Measurements from ENCODE around the gene EFCAB7. TPM values are rescaled to one million over a fixed set of nuclear protein-coding genes. Genes with fewer than 3 reads are reported as not detected.

Gene EFCAB7, protein sequence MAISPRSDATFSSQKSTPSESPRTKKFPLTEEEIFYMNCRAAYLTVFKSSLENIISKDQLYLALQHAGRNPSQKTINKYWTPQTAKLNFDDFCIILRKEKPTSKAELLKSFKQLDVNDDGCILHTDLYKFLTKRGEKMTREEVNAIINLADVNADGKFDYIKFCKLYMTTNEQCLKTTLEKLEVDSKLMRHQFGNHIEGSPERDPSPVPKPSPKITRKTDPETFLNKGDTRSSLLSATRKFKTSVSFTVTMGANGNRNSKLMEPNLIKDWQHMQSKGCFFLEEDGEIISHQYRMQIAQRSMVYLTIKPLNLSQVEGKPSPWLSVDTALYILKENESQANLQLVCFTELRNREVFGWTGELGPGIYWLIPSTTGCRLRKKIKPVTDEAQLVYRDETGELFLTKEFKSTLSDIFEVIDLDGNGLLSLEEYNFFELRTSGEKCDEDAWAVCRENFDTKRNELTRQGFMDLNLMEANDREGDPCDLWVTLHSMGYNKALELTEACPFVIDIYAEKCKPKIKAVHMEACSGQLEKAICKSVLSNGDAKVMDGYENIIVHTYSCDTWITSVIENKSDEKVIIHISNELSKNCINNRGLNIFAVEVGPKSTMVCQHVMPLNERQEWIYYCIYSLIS
- total RNA-seq (1 to 10 TPM; 6.5 to 8.1 (median 7.4) TPM), total RNA-seq (4.4 to 15.9 (median 10.2) reads per million in 29 experiments)
- 10.9 TPM for total RNA-seq (2013)

DNA sequence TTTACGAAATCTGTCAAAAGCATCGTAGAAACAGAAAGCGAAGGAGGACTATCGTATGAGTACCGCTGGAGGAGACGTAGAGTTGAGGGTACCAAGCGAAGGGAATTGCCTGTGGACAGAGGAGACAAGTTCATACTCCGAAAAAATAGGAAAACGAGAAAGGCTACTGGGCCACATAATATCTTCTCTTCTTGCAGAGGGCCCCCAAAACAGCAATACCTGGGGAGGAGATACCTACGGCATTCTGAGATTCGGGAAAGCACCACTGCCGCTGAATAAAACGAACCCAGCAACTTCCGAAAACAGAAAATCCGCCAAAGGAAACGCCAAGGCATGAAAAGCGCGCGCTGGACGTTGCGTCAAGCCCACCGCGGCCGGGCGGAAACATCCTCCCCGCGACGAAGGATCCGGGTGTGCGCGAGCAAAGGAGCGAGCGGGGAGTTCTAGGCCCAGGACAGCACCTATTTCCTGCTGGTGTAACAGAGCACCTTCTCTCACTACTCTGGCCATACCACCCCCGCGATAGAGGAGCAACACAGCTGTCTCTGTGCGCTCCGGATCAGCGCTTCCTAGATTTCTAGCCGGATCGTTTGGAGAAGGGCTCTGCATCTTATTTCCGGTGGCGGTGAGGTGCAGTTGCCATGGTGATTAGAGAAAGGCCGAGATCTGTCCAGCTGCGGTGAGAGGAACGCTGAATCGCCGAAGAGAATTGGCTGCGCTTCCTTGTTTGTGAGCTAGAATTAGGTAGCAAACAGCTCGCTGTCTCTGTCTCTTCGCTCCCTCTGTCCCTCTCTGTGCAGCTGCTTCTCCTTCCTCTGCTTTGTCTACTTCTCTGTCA is at the start of gene EFCAB7, which contains the start of gene ITGB3BP:
Gene EFCAB7, plus strand, starts transcription at position 635 of the 838 bp plus-strand sequence. CDS start 2,048 bp downstream, outside the sequence.
Gene ITGB3BP, minus strand, starts transcription at position 335 of the 838 bp plus-strand sequence. Its CDS starts 92 bp downstream, at position 243.
- H3K4me3 Mint-ChIP-seq, result peak within 1 kb of the TSS; percentile 89 to 91 (median 91)
- H3K4me1 ChIP-seq (ENCODE audit: control insufficient read depth in 1 of 2, extremely low read depth in 1 of 2, insufficient read depth in 2 of 2, low read length in 2 of 2), result peaks cover 3 to 12% of the 10 kb centered on the region in 2 experiments
- peak within 1 kb of the TSS; percentile 87 for H3K27ac ChIP-seq (ENCODE audit: low read length)
- no peaks in the 10 kb centered on the region for H3K9me3 ChIP-seq
- peak; percentile 86 to 92 (median 88) for ATAC-seq (replicated peaks in 1 of 4)
- peaks cover 3% of the 10 kb centered on the region for H3K36me3 Mint-ChIP-seq
- peak within 1 kb of the TSS; percentile 82 to 91 for H3K4me3 ChIP-seq (ENCODE audit: control insufficient read depth in 1 of 2, extremely low read depth in 1 of 2, low read length in 1 of 2)
- no peaks in the 10 kb centered on the region for H3K27me3 Mint-ChIP-seq
- 0% methylated on average over 39 of the region's 50 CpGs for WGBS (ENCODE audit: insufficient coverage)
- H3K27ac Mint-ChIP-seq, result peak within 1 kb of the TSS; percentile 95 to 97
- ChIA-PET POLR2A (interaction anchor here in 1 of 2 donors (0.6 kb wide), 1 partner anchor 1074 kb away, joined by 3 read pairs; no protein-coding TSS in a partner anchor), CTCF (interaction anchor here in 1 of 2 donors (2.1 kb wide), 1 partner anchor 14 kb away, joined by 6 read pairs; no protein-coding TSS in a partner anchor)
- peak; percentile 60 to 89 (median 77) for DNase-seq
- H3K27me3 ChIP-seq (replicated peaks in 1 of 2; ENCODE audit: control insufficient read depth in 2 of 2, extremely low read depth in 1 of 2, insufficient read depth in 2 of 2, low read length in 1 of 2), result no peaks in the 10 kb centered on the region
- H3K36me3 ChIP-seq (ENCODE audit: control insufficient read depth in 2 of 2, extremely low read depth in 1 of 2, insufficient read depth in 1 of 2, low read length in 1 of 2), result no peaks in the 10 kb centered on the region
- H3K9me3 Mint-ChIP-seq, result no peaks in the 10 kb centered on the region
- peaks cover 24 to 37% (median 32%) of the 10 kb centered on the region in 3 donors for H3K4me1 Mint-ChIP-seq

DNA sequence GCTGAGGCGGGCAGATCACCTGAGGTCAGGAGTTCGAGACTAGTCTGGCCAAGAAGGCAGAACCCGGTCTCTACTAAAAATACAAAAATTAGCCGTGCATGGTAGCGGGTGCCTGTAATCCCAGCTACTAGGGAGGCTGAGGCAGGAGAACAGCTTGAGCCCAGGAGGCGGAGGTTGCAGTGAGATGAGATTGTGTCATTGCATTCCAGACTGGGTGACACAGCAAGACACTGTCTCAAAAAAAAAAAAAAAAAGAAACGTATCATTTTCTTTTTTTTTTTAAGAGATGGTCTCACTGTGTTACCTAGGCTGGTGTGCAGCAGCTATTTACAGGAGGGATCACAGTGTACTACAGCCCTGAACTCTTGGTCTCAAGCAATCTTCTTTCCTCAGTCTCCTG is 47.6 kb upstream of the EFCAB7 start:
- Histone ChIP-seq H3K27ac (ENCODE audit: low read length) (no peak overlapping the region), H3K4me1 (ENCODE audit: control insufficient read depth in 1 of 2, extremely low read depth in 1 of 2, insufficient read depth in 2 of 2, low read length in 2 of 2) (no peaks in the 10 kb centered on the region), H3K27me3 (replicated peaks in 1 of 2; ENCODE audit: control insufficient read depth in 2 of 2, extremely low read depth in 1 of 2, insufficient read depth in 2 of 2, low read length in 1 of 2) (no peaks in the 10 kb centered on the region), H3K36me3 (ENCODE audit: control insufficient read depth in 2 of 2, extremely low read depth in 1 of 2, insufficient read depth in 1 of 2, low read length in 1 of 2) (no peaks in the 10 kb centered on the region), H3K4me3 (ENCODE audit: control insufficient read depth in 1 of 2, extremely low read depth in 1 of 2, low read length in 1 of 2) (no peak overlapping the region), H3K9me3 (no peaks in the 10 kb centered on the region)
- POLR2A ChIA-PET, result no interaction called here
- H3K27me3 Mint-ChIP-seq, result no peaks in the 10 kb centered on the region
- no peak for ATAC-seq (replicated peaks in 1 of 4)
- H3K4me3 Mint-ChIP-seq, result no peak overlapping the region
- DNase-seq, result no peak
- peaks cover 0 to 1% (median 1%) of the 10 kb centered on the region in 3 donors for H3K9me3 Mint-ChIP-seq
- 95% methylated on average over 6 of the region's 7 CpGs for WGBS (ENCODE audit: insufficient coverage)
- no peak overlapping the region for H3K27ac Mint-ChIP-seq
- H3K36me3 Mint-ChIP-seq, result peaks cover 14% of the 10 kb centered on the region
- no peaks in the 10 kb centered on the region for H3K4me1 Mint-ChIP-seq
- CTCF ChIA-PET, result interaction anchor here in 1 of 2 donors (0.7 kb wide), 2 partner anchors 644 to 868 kb away, joined by 3 to 6 read pairs; no protein-coding TSS in a partner anchor

DNA sequence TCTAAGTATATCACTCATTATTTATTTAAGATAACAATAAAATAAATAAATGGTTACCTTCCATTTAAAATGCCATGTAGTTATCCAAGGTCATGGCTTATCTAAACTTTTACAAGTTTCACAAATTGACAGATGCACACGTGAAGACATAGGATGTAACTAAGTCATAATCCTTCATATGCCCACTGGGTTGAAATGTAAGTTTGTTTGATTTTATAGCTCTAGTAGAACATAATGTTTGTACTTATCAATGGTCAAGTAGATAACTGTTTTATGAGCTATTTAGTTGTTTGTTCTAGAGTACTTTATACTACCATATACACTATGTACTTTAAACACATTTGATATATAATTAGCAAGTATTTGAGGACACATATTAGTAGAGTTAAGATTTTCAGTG is 43.3 kb upstream of the EFCAB7 start:
- ATAC-seq (replicated peaks in 1 of 4) (no peak), DNase-seq (no peak)
- Histone ChIP-seq H3K9me3 (no peaks in the 10 kb centered on the region), H3K4me1 (ENCODE audit: control insufficient read depth in 1 of 2, extremely low read depth in 1 of 2, insufficient read depth in 2 of 2, low read length in 2 of 2) (no peaks in the 10 kb centered on the region), H3K27me3 (replicated peaks in 1 of 2; ENCODE audit: control insufficient read depth in 2 of 2, extremely low read depth in 1 of 2, insufficient read depth in 2 of 2, low read length in 1 of 2) (no peaks in the 10 kb centered on the region), H3K27ac (ENCODE audit: low read length) (no peak overlapping the region), H3K4me3 (ENCODE audit: control insufficient read depth in 1 of 2, extremely low read depth in 1 of 2, low read length in 1 of 2) (no peak overlapping the region), H3K36me3 (ENCODE audit: control insufficient read depth in 2 of 2, extremely low read depth in 1 of 2, insufficient read depth in 1 of 2, low read length in 1 of 2) (no peaks in the 10 kb centered on the region)
- Mint-ChIP-seq H3K4me1 (no peaks in the 10 kb centered on the region), H3K36me3 (peaks cover 15% of the 10 kb centered on the region), H3K4me3 (no peak overlapping the region), H3K9me3 (no peaks in the 10 kb centered on the region), H3K27ac (no peak overlapping the region), H3K27me3 (no peaks in the 10 kb centered on the region)
- CTCF ChIA-PET, result no interaction called here
- POLR2A ChIA-PET, result no interaction called here
- WGBS (ENCODE audit: insufficient coverage), result no CpG with 5 or more reads among the region's 1 CpG

DNA sequence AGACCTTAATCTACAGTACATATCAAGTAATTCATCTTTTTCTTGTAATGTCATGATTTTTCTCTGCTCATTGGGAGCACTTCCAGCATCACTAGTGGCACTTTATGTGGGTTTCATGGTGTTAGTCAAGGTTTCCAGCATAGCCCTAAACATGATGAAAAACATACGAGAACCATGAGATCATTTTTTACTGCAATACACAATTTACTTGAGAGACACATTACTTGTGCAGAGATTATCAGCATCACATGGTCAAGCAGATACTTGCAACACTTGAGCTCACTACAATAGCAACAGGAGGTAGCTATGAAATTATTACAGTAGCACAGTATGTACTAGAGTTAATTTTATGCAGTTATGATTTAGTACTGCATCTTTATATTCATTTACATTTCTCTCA is 36.7 kb upstream of the EFCAB7 start:
- no peak overlapping the region for H3K4me3 ChIP-seq (ENCODE audit: control insufficient read depth in 1 of 2, extremely low read depth in 1 of 2, low read length in 1 of 2)
- no peaks in the 10 kb centered on the region for H3K27me3 Mint-ChIP-seq
- WGBS (ENCODE audit: insufficient coverage), result no CpG with 5 or more reads among the region's 1 CpG
- H3K4me3 Mint-ChIP-seq, result no peak overlapping the region
- no peak overlapping the region for H3K27ac ChIP-seq (ENCODE audit: low read length)
- peaks cover 20% of the 10 kb centered on the region for H3K36me3 Mint-ChIP-seq
- no peak overlapping the region for H3K27ac Mint-ChIP-seq
- no peaks in the 10 kb centered on the region for H3K36me3 ChIP-seq (ENCODE audit: control insufficient read depth in 2 of 2, extremely low read depth in 1 of 2, insufficient read depth in 1 of 2, low read length in 1 of 2)
- no peak for DNase-seq
- H3K27me3 ChIP-seq (replicated peaks in 1 of 2; ENCODE audit: control insufficient read depth in 2 of 2, extremely low read depth in 1 of 2, insufficient read depth in 2 of 2, low read length in 1 of 2), result no peaks in the 10 kb centered on the region
- ATAC-seq (replicated peaks in 1 of 4), result no peak
- ChIA-PET CTCF (no interaction called here), POLR2A (no interaction called here)
- H3K4me1 Mint-ChIP-seq, result no peaks in the 10 kb centered on the region
- no peaks in the 10 kb centered on the region for H3K9me3 Mint-ChIP-seq
- H3K9me3 ChIP-seq, result no peaks in the 10 kb centered on the region
- no peaks in the 10 kb centered on the region for H3K4me1 ChIP-seq (ENCODE audit: control insufficient read depth in 1 of 2, extremely low read depth in 1 of 2, insufficient read depth in 2 of 2, low read length in 2 of 2)

DNA sequence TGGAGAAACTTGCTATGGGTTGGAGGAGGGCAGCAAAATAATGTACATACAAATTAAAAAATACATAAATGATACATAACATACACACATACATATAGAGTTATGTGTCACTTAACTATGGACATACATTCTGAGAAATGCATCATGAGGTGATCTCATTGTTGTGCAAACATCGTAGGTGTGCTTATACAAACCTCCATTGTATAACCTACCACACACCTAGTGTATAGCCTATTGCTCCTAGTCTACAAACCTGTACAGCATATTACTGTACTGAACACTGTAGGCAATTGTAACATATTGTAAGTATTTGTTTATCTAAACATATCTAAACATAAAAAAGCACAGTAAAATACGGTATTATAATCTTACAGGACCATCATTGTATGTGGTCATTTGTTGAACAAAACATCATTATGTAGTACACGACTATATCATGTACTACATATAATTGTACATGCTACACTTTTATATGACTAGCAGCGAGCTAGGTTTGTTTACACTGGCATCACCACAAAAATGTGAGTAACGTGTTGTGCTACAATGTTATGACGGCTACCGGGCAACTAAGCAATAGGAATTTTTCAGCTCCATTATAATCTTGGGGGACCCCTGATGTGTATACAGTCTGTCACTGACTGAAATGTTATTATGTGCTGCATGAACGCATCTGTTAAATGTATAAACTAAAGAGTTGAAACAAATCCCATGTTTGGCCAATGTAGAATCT is 35.8 kb upstream of the EFCAB7 start:
- no peak overlapping the region for H3K27ac Mint-ChIP-seq
- H3K9me3 Mint-ChIP-seq, result no peaks in the 10 kb centered on the region
- DNase-seq (no peak), ATAC-seq (replicated peaks in 1 of 4) (no peak)
- H3K27ac ChIP-seq (ENCODE audit: low read length), result no peak overlapping the region
- no peak overlapping the region for H3K4me3 ChIP-seq (ENCODE audit: control insufficient read depth in 1 of 2, extremely low read depth in 1 of 2, low read length in 1 of 2)
- no peaks in the 10 kb centered on the region for H3K36me3 ChIP-seq (ENCODE audit: control insufficient read depth in 2 of 2, extremely low read depth in 1 of 2, insufficient read depth in 1 of 2, low read length in 1 of 2)
- no peak overlapping the region for H3K4me3 Mint-ChIP-seq
- POLR2A ChIA-PET, result no interaction called here
- H3K27me3 ChIP-seq (replicated peaks in 1 of 2; ENCODE audit: control insufficient read depth in 2 of 2, extremely low read depth in 1 of 2, insufficient read depth in 2 of 2, low read length in 1 of 2), result no peaks in the 10 kb centered on the region
- H3K9me3 ChIP-seq, result no peaks in the 10 kb centered on the region
- WGBS (ENCODE audit: insufficient coverage), result 100% methylated on average over 1 of the region's 8 CpGs
- H3K4me1 ChIP-seq (ENCODE audit: control insufficient read depth in 1 of 2, extremely low read depth in 1 of 2, insufficient read depth in 2 of 2, low read length in 2 of 2), result no peaks in the 10 kb centered on the region
- no peaks in the 10 kb centered on the region for H3K27me3 Mint-ChIP-seq
- CTCF ChIA-PET, result interaction anchor here in 1 of 2 donors (0.6 kb wide), 1 partner anchor 10 kb away, joined by 4 read pairs; no protein-coding TSS in a partner anchor
- H3K36me3 Mint-ChIP-seq, result peaks cover 23% of the 10 kb centered on the region
- H3K4me1 Mint-ChIP-seq, result no peaks in the 10 kb centered on the region

Measured in T-cell (primary cell).